HUES64 (cell line): ENCODE results near the gene LEF1.

Source experiments
- H3K27ac ChIP-seq: 2 replicates; pipeline ENCODE4 v1.7.0; 2013; ENCODE audit warnings: low read depth, low read length, inconsistent platforms
- H3K27me3 ChIP-seq: 2 replicates; pipeline ENCODE4 v1.6.1; 2013; ENCODE audit warnings: mild to moderate bottlenecking, low read length; ENCODE audit not compliant: insufficient read depth
- H3K36me3 ChIP-seq: 2 replicates; pipeline ENCODE4 v1.6.1; 2013; ENCODE audit warnings: mild to moderate bottlenecking, low read length; ENCODE audit not compliant: insufficient read depth
- H3K4me1 ChIP-seq: 2 replicates; pipeline ENCODE4 v1.6.1; 2013; ENCODE audit warnings: mild to moderate bottlenecking, low read length, moderate library complexity; ENCODE audit not compliant: insufficient read depth
- H3K4me3 ChIP-seq: 2 replicates; pipeline ENCODE4 v1.5.1; 2013; ENCODE audit warnings: mild to moderate bottlenecking, low read length, moderate library complexity
- H3K9ac ChIP-seq: 2 replicates; pipeline ENCODE4 v1.6.1; 2013; ENCODE audit warnings: mild to moderate bottlenecking, low read depth, low read length
- H3K9me3 ChIP-seq: 2 replicates; pipeline ENCODE4 v1.6.1; 2013; ENCODE audit warnings: low read depth, low read length; ENCODE audit not compliant: insufficient read depth
- WGBS: fragments of 150-250, 120-280 bp; methylation state at CpG from one replicate; pipeline ENCODE4 v1.1.7; 2013; ENCODE audit warnings: missing lambda C conversion rate; 5-methylcytosine and 5-hydroxymethylcytosine counted together

LEF1 gene

GRCh38 chr4:108199881-108200280 is 31.1 kb upstream of the LEF1 start:
- H3K4me1 ChIP-seq = peaks cover 2% of the 10 kb centered on the region
- H3K27me3 ChIP-seq = peaks cover 10% of the 10 kb centered on the region
- no peak overlapping the region for H3K9ac ChIP-seq
- H3K9me3 ChIP-seq = no peaks in the 10 kb centered on the region
- H3K27ac ChIP-seq = no peak overlapping the region
- H3K4me3 ChIP-seq = no peak overlapping the region
- no CpG with 5 or more reads among the region's 1 CpG for WGBS
- no peaks in the 10 kb centered on the region for H3K36me3 ChIP-seq

GRCh38 chr4:108193886-108194672 is 25.3 kb upstream of the LEF1 start:
- WGBS = 87% methylated on average over 2 of the region's 4 CpGs
- Histone ChIP-seq H3K4me3 (no peak overlapping the region), H3K36me3 (no peaks in the 10 kb centered on the region), H3K4me1 (peaks cover 32% of the 10 kb centered on the region), H3K27me3 (peaks cover 61% of the 10 kb centered on the region), H3K27ac (no peak overlapping the region), H3K9me3 (no peaks in the 10 kb centered on the region), H3K9ac (no peak overlapping the region)

GRCh38 chr4:108192935-108193334 is 24.2 kb upstream of the LEF1 start:
- 96% methylated on average over 3 of the region's 3 CpGs for WGBS
- Histone ChIP-seq H3K9ac (no peak overlapping the region), H3K36me3 (no peaks in the 10 kb centered on the region)

GRCh38 chr4:108192056-108192455 is 23.3 kb upstream of the LEF1 start:
- Histone ChIP-seq H3K9me3 (no peaks in the 10 kb centered on the region), H3K27ac (no peak overlapping the region), H3K36me3 (no peaks in the 10 kb centered on the region), H3K9ac (no peak overlapping the region), H3K27me3 (peaks cover 65% of the 10 kb centered on the region), H3K4me3 (no peak overlapping the region), H3K4me1 (peaks cover 41% of the 10 kb centered on the region)
- WGBS = 82% methylated on average over 3 of the region's 3 CpGs

More at GRCh38 chr4:108192935-108193334, 24.2 kb upstream of the LEF1 start:
- Histone ChIP-seq H3K9me3 (no peaks in the 10 kb centered on the region), H3K4me3 (no peak overlapping the region), H3K4me1 (peaks cover 32% of the 10 kb centered on the region), H3K27me3 (peaks cover 65% of the 10 kb centered on the region), H3K27ac (no peak overlapping the region)

- no peak overlapping the region for H3K4me3 ChIP-seq
- H3K9me3 ChIP-seq = no peaks in the 10 kb centered on the region
- peaks cover 44% of the 10 kb centered on the region for H3K4me1 ChIP-seq
- WGBS = 87% methylated on average over 4 of the region's 4 CpGs
- no peak overlapping the region for H3K27ac ChIP-seq
- no peak overlapping the region for H3K9ac ChIP-seq
- H3K36me3 ChIP-seq = no peaks in the 10 kb centered on the region
- peaks cover 65% of the 10 kb centered on the region for H3K27me3 ChIP-seq
Measured at GRCh38 chr4:108191269-108191914, 22.7 kb upstream of the LEF1 start.

- H3K9me3 ChIP-seq = no peaks in the 10 kb centered on the region
- H3K4me1 ChIP-seq = peaks cover 32% of the 10 kb centered on the region
- no peak overlapping the region for H3K9ac ChIP-seq
- no peaks in the 10 kb centered on the region for H3K36me3 ChIP-seq
- H3K4me3 ChIP-seq = no peak overlapping the region
- WGBS = 95% methylated on average over 2 of the region's 2 CpGs
- H3K27me3 ChIP-seq = peaks cover 47% of the 10 kb centered on the region
- no peak overlapping the region for H3K27ac ChIP-seq
Measured at GRCh38 chr4:108188770-108189169, 20.0 kb upstream of the LEF1 start.

- Histone ChIP-seq H3K9ac (no peak overlapping the region), H3K36me3 (no peaks in the 10 kb centered on the region), H3K9me3 (no peaks in the 10 kb centered on the region), H3K27me3 (peaks cover 17% of the 10 kb centered on the region), H3K4me1 (peaks cover 12% of the 10 kb centered on the region), H3K4me3 (no peak overlapping the region), H3K27ac (no peak overlapping the region)
- WGBS = 86% methylated on average over 3 of the region's 3 CpGs
Measured at GRCh38 chr4:108185252-108185651, 16.5 kb upstream of the LEF1 start.

GRCh38 chr4:108184453-108185049 is 15.8 kb upstream of the LEF1 start:
- no peak overlapping the region for H3K27ac ChIP-seq
- no peak overlapping the region for H3K4me3 ChIP-seq
- H3K36me3 ChIP-seq = no peaks in the 10 kb centered on the region
- H3K9me3 ChIP-seq = no peaks in the 10 kb centered on the region
- H3K27me3 ChIP-seq = peaks cover 10% of the 10 kb centered on the region
- WGBS = 90% methylated on average over 1 of the region's 1 CpG
- peaks cover 12% of the 10 kb centered on the region for H3K4me1 ChIP-seq
- H3K9ac ChIP-seq = no peak overlapping the region

GRCh38 chr4:108181704-108182103 is 13.0 kb upstream of the LEF1 start:
- peaks cover 8% of the 10 kb centered on the region; the same call in 1 of the 2 replicates for H3K27me3 ChIP-seq
- 100% methylated on average over 1 of the region's 2 CpGs for WGBS
- no peaks in the 10 kb centered on the region for H3K36me3 ChIP-seq
- no peak overlapping the region for H3K4me3 ChIP-seq
- no peak overlapping the region for H3K9ac ChIP-seq
- H3K4me1 ChIP-seq = no peaks in the 10 kb centered on the region; the same call in none of the 2 replicates
- no peak overlapping the region for H3K27ac ChIP-seq
- no peaks in the 10 kb centered on the region for H3K9me3 ChIP-seq

GRCh38 chr4:108180513-108180912 is 11.8 kb upstream of the LEF1 start:
- H3K4me1 ChIP-seq = no peaks in the 10 kb centered on the region; the same call in 1 of the 2 replicates
- H3K9me3 ChIP-seq = no peaks in the 10 kb centered on the region
- peaks cover 20% of the 10 kb centered on the region for H3K27me3 ChIP-seq
- H3K9ac ChIP-seq = no peak overlapping the region
- H3K36me3 ChIP-seq = no peaks in the 10 kb centered on the region
- no peak overlapping the region for H3K4me3 ChIP-seq
- 80% methylated on average over 1 of the region's 1 CpG for WGBS
- no peak overlapping the region for H3K27ac ChIP-seq

- H3K27ac ChIP-seq = no peak overlapping the region
- H3K36me3 ChIP-seq = no peaks in the 10 kb centered on the region
- 85% methylated on average over 3 of the region's 3 CpGs for WGBS
- peaks cover 16% of the 10 kb centered on the region for H3K4me1 ChIP-seq
- no peak overlapping the region for H3K9ac ChIP-seq
- H3K9me3 ChIP-seq = no peaks in the 10 kb centered on the region
- peaks cover 65% of the 10 kb centered on the region for H3K27me3 ChIP-seq
- H3K4me3 ChIP-seq = no peak overlapping the region
Measured at GRCh38 chr4:108175966-108176365, 7.2 kb upstream of the LEF1 start.
